Measurements from ENCODE around the gene TUBA1A.
"Not testable (repeated sequence)": the region's sequence is repeated elsewhere in the genome, so short reads cannot be mapped to it uniquely, and the experiment has no call there.

DNA sequence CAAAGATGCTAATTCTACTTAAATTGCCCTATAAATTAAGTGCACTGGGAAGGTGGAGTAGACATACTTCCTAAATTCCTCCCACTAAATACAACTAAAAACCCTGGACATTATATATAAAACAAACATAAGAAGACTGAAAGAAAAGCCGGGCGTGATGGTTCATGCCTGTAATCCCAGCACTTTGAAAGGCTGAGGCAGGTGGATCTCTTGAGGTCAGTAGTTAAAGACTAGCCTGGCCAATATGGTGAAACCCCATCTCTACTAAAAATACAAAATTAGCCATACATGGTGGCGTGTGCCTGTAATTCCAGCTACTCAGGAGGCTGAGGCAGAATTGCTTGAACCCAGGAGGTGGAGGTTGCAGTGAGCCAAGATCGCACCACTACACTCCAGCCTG, 27.0 kb downstream of the TUBA1A start:
- not testable (repeated sequence) for TF ChIP-seq TP53 (CRISPR knock-in tag; IDR thresholded peaks at IDR 0.05); CEBPB (IDR thresholded peaks at IDR 0.05); MAFK (IDR thresholded peaks at IDR 0.05; ENCODE audit: partially characterized antibody); ZFP36 (IDR thresholded peaks at IDR 0.05; ENCODE audit: borderline replicate concordance, partially characterized antibody); POLR2A (IDR thresholded peaks at IDR 0.05; ENCODE audit: low read length); RFX5 (IDR thresholded peaks at IDR 0.05)
- TF ChIP-seq, protein P1, sequence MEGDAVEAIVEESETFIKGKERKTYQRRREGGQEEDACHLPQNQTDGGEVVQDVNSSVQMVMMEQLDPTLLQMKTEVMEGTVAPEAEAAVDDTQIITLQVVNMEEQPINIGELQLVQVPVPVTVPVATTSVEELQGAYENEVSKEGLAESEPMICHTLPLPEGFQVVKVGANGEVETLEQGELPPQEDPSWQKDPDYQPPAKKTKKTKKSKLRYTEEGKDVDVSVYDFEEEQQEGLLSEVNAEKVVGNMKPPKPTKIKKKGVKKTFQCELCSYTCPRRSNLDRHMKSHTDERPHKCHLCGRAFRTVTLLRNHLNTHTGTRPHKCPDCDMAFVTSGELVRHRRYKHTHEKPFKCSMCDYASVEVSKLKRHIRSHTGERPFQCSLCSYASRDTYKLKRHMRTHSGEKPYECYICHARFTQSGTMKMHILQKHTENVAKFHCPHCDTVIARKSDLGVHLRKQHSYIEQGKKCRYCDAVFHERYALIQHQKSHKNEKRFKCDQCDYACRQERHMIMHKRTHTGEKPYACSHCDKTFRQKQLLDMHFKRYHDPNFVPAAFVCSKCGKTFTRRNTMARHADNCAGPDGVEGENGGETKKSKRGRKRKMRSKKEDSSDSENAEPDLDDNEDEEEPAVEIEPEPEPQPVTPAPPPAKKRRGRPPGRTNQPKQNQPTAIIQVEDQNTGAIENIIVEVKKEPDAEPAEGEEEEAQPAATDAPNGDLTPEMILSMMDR (IDR thresholded peaks at IDR 0.05) = not testable (repeated sequence)
- TF ChIP-seq, protein P2, sequence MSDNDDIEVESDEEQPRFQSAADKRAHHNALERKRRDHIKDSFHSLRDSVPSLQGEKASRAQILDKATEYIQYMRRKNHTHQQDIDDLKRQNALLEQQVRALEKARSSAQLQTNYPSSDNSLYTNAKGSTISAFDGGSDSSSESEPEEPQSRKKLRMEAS (IDR thresholded peaks at IDR 0.05) = not testable (repeated sequence)
- TF ChIP-seq, protein P3, sequence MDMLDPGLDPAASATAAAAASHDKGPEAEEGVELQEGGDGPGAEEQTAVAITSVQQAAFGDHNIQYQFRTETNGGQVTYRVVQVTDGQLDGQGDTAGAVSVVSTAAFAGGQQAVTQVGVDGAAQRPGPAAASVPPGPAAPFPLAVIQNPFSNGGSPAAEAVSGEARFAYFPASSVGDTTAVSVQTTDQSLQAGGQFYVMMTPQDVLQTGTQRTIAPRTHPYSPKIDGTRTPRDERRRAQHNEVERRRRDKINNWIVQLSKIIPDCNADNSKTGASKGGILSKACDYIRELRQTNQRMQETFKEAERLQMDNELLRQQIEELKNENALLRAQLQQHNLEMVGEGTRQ (IDR thresholded peaks at IDR 0.05) = not testable (repeated sequence)
